Keratinocyte (primary cell): ENCODE measurements around the gene RASD2.

Source experiments
- CTCF ChIP-seq, 3 experiments: IDR thresholded peaks in 1 of 3; conservative IDR thresholded peaks in 1 of 3; optimal IDR thresholded peaks in 1 of 3; 2 replicates in 2 of 3; 3 replicates in 1 of 3; pipeline versions ENCODE3 to v1.5.1; 2011; ENCODE audit warnings: low read length in 3 of 3, mild to moderate bottlenecking in 3 of 3, moderate library complexity in 2 of 3, control low read depth in 1 of 3, inconsistent platforms in 1 of 3; ENCODE audit not compliant: insufficient read depth in 2 of 3; ENCODE audit errors: extremely low read depth in 1 of 3
- EZH2 ChIP-seq: IDR thresholded peaks from one replicate; pipeline ENCODE4 v1.6.1; 2012; ENCODE audit warnings: inconsistent platforms, mild to moderate bottlenecking, low read length, moderate library complexity

GRCh38 chr22:35537232-35537631, 3.4 kb upstream of the RASD2 start:
- TF ChIP-seq CTCF (optimal IDR thresholded peaks at IDR 0.05 in 1 of 3, IDR thresholded peaks at IDR 0.05 in 1 of 3, conservative IDR thresholded peaks at IDR 0.05 in 1 of 3; ENCODE audit: extremely low read depth in 1 of 3, insufficient read depth in 2 of 3, low read length in 3 of 3) (no peak), EZH2 (no peak)
